Prostate gland (tissue), 2 donors: ENCODE measurements around the gene SFXN1.
"Not testable (repeated sequence)": the region's sequence is repeated elsewhere in the genome, so short reads cannot be mapped to it uniquely, and the experiment has no call there.

Experiments
- POLR2A ChIP-seq: fragments of 450-650 bp; IDR thresholded peaks from one replicate; pipeline ENCODE4 v1.6.1; 2016; ENCODE audit warnings: antibody characterized with exemption, mild to moderate bottlenecking
- TF ChIP-seq, protein P1 (sequence below), 4 experiments: fragments of 200-600 bp in 2 of 4; fragments of 450-650 bp in 2 of 4; sonication (generic) in 2 of 4; IDR thresholded peaks; 1 replicate in 3 of 4; 2 replicates in 1 of 4; pipeline ENCODE4 v1.5.1; 2016 to 2019; ENCODE audit warnings: antibody characterized with exemption in 4 of 4, mild to moderate bottlenecking in 2 of 4, moderate library complexity in 2 of 4

DNA sequence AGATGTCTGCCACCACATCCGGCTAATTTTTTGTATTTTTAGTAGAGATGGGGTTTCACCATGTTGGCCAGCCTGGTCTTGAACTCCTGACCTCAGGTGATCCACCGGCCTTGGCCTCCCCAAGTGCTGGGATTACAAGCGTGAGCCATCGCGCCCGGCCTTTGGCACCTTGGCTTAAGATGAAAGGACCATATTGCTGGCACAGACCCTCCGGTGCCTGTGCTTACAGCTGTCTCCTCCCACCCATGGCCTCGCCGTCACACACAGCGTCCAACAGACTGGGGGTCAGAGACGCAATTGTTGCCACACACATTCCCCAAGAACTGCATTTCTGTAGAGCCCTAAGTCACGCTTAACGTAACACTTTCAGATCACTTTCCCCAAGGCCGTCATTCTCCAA, 32.0 kb upstream of the SFXN1 start:
- TF ChIP-seq, protein P1, sequence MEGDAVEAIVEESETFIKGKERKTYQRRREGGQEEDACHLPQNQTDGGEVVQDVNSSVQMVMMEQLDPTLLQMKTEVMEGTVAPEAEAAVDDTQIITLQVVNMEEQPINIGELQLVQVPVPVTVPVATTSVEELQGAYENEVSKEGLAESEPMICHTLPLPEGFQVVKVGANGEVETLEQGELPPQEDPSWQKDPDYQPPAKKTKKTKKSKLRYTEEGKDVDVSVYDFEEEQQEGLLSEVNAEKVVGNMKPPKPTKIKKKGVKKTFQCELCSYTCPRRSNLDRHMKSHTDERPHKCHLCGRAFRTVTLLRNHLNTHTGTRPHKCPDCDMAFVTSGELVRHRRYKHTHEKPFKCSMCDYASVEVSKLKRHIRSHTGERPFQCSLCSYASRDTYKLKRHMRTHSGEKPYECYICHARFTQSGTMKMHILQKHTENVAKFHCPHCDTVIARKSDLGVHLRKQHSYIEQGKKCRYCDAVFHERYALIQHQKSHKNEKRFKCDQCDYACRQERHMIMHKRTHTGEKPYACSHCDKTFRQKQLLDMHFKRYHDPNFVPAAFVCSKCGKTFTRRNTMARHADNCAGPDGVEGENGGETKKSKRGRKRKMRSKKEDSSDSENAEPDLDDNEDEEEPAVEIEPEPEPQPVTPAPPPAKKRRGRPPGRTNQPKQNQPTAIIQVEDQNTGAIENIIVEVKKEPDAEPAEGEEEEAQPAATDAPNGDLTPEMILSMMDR (IDR thresholded peaks at IDR 0.05), result not testable (repeated sequence)
- not testable (repeated sequence) for TF ChIP-seq POLR2A
